Esophagus squamous epithelium (tissue), 4 donors: ENCODE measurements around the gene RRM2.

Experiments
- POLR2A ChIP-seq, 4 donors: fragments of 450-650 bp; IDR thresholded peaks; one replicate each; pipeline ENCODE4 v1.6.1; 2017; ENCODE audit warnings: antibody characterized with exemption in 4 of 4, mild to moderate bottlenecking in 4 of 4, moderate library complexity in 3 of 4
- TF ChIP-seq, protein P1 (sequence below), 6 experiments: fragments of 450-650 bp in 4 of 6; fragments of 200-600 bp in 2 of 6; sonication (generic) in 2 of 6; IDR thresholded peaks; one replicate each; pipeline ENCODE4 v1.5.1; 2016 to 2019; ENCODE audit warnings: antibody characterized with exemption in 6 of 6, mild to moderate bottlenecking in 4 of 6, moderate library complexity in 4 of 6

DNA sequence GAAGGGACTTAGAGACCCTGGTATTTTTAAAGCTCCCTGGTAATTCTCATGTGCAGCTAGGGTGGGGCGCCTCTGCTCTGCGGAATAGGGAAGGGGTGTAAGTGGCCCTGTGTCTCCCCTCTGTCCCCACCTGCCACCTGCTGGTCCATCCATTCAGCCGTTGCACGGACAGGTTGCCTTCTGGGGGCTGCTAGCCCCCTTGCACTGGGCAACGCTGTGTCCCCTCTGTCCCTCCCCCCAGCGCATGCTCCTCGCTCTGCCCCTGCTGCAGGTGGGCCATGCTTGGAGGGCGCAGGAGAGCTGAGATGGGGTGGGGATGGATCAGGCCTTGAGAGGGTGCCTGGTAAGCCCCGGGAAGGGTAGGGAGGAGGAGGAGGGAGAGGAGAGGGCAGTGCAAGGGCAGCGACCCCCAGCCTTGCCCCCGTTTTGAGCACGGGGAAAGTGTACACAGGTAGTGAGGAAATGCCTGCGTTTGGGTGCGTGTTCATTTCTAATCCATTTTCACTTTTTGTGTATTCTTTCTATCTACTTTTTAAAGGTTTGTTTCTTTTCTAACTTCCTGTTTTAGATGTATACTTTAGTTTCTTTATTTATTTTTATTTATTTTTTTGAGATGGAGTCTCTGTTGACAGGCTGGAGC, 23.9 kb downstream of the RRM2 start:
- no peak for TF ChIP-seq POLR2A (IDR thresholded peaks at IDR 0.05)
- TF ChIP-seq, protein P1, sequence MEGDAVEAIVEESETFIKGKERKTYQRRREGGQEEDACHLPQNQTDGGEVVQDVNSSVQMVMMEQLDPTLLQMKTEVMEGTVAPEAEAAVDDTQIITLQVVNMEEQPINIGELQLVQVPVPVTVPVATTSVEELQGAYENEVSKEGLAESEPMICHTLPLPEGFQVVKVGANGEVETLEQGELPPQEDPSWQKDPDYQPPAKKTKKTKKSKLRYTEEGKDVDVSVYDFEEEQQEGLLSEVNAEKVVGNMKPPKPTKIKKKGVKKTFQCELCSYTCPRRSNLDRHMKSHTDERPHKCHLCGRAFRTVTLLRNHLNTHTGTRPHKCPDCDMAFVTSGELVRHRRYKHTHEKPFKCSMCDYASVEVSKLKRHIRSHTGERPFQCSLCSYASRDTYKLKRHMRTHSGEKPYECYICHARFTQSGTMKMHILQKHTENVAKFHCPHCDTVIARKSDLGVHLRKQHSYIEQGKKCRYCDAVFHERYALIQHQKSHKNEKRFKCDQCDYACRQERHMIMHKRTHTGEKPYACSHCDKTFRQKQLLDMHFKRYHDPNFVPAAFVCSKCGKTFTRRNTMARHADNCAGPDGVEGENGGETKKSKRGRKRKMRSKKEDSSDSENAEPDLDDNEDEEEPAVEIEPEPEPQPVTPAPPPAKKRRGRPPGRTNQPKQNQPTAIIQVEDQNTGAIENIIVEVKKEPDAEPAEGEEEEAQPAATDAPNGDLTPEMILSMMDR (IDR thresholded peaks at IDR 0.05): no peak
